Mesodermal cell (in vitro differentiated cells): ENCODE results near the gene EXOG.

Experiments
- H3K27ac ChIP-seq: 2 replicates; pipeline ENCODE4 v1.7.0; 2013; ENCODE audit warnings: mild to moderate bottlenecking, low read depth, low read length, moderate library complexity; ENCODE audit not compliant: severe bottlenecking
- H3K36me3 ChIP-seq: 2 replicates; pipeline ENCODE4 v1.7.1; 2013; ENCODE audit warnings: mild to moderate bottlenecking, low read length, moderate library complexity; ENCODE audit not compliant: control insufficient read depth, insufficient read depth
- H3K4me1 ChIP-seq: one replicate; pipeline ENCODE4 v1.7.1; 2013; ENCODE audit warnings: mild to moderate bottlenecking, low read length; ENCODE audit not compliant: insufficient read depth, control insufficient read depth, poor library complexity, severe bottlenecking
- H3K4me3 ChIP-seq: 2 replicates; pipeline ENCODE4 v1.7.0; 2013; ENCODE audit warnings: low read length, control low read depth, mild to moderate bottlenecking; ENCODE audit not compliant: insufficient read depth, poor library complexity, severe bottlenecking; ENCODE audit errors: extremely low read depth
- H3K9me3 ChIP-seq: 2 replicates; pipeline ENCODE4 v1.7.1; 2013; ENCODE audit warnings: mild to moderate bottlenecking, low read length, moderate library complexity; ENCODE audit not compliant: control insufficient read depth
- WGBS, 2 experiments: methylation state at CpG; one replicate each; pipeline ENCODE4 v1.1.5; 2013; ENCODE audit warnings: missing lambda C conversion rate in 2 of 2; ENCODE audit not compliant: insufficient coverage in 2 of 2; 5-methylcytosine and 5-hydroxymethylcytosine counted together

EXOG gene

DNA sequence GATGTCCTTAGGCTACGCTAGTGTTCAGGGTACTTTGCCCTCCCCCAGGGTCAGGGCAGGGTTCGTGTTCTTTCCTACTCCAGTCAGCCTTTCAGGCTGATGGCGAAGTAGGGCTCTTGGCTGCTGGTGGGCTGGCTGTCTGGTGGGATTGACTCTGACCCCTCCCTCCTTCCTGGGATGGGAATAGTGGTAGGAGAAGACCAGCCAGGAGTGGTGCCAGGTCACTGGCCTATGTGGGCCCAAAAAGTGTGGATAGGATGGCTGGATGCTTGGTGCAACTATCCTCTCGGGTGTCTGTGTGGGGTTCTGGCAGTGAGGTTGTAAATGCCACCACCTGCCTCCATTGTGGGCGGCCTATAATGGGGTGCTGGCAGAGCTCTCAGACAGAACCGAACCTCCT, 20.4 kb upstream of the EXOG start:
- whole genome bisulfite sequencing, 2 experiments: 90 to 100% methylated on average over 3 to 5 of the region's 6 CpGs
- Histone ChIP-seq H3K27ac (no peak overlapping the region), H3K36me3 (peaks cover 24% of the 10 kb centered on the region), H3K9me3 (no peaks in the 10 kb centered on the region), H3K4me3 (no peak overlapping the region), H3K4me1 (no peaks in the 10 kb centered on the region)

DNA sequence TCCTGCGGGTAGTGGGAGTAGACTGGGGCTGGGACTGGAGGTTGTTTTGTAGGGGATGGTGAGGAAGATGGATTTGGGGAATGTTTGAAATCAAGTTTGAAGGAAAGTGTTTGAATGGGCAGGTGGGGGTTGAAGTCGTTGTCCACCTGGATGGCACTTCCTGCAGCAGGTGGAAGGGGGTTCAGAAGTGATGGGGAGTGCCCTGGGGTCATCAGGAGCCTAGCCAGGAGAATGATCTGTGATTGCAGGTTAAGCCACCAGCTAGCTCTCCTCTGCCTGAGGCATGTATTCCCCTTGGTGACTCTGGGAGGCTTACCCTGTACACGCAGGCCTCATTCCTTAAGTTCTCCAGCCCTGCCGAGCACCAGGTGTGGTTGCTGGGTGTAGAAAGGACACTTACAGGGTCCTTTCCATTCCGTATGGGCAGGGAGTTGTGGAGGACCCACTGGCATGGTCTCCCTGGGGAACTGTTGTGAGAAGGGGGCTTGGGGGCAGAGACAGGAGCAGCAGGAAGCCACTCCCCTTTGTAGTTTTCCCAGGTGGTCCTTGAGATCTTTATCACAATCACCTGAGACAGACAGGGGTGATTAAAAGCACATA, 19.9 kb upstream of the EXOG start:
- no peak overlapping the region for H3K27ac ChIP-seq
- H3K4me1 ChIP-seq: no peaks in the 10 kb centered on the region
- H3K9me3 ChIP-seq: no peaks in the 10 kb centered on the region
- WGBS, 2 experiments: 83% methylated on average over 1 to 4 of the region's 5 CpGs
- peaks cover 29% of the 10 kb centered on the region for H3K36me3 ChIP-seq
- H3K4me3 ChIP-seq: no peak overlapping the region

- Histone ChIP-seq H3K4me3 (no peak overlapping the region), H3K36me3 (peaks cover 39% of the 10 kb centered on the region), H3K4me1 (no peaks in the 10 kb centered on the region), H3K27ac (no peak overlapping the region), H3K9me3 (no peaks in the 10 kb centered on the region)
- 98% methylated on average over 13 to 19 of the region's 21 CpGs for WGBS, 2 experiments
These were observed 18.9 kb upstream of the EXOG start for GRCh38 chr3:38477057-38477820.

DNA sequence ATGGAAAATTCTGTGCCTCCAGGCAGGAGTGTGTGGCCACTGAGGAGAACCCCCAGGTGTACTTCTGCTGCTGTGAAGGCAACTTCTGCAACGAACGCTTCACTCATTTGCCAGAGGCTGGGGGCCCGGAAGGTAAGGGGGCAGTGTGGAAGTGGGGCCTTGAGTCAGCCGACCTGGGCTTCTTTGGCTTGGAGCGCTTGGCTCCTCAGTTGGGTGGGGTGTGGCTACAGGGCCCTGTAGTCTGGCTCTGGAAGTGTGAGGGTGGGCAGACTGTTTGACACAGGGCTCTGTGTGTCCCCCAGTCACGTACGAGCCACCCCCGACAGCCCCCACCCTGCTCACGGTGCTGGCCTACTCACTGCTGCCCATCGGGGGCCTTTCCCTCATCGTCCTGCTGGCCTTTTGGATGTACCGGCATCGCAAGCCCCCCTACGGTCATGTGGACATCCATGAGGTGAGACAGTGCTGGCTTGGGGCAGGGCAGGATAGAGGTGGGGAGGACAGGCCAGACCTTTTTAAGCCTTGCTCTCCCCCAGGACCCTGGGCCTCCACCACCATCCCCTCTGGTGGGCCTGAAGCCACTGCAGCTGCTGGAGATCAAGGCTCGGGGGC, 18.2 kb upstream of the EXOG start:
- no peak overlapping the region for H3K27ac ChIP-seq
- WGBS, 2 experiments: 97% methylated on average over 10 to 14 of the region's 15 CpGs
- no peaks in the 10 kb centered on the region for H3K9me3 ChIP-seq
- H3K4me1 ChIP-seq: no peaks in the 10 kb centered on the region
- H3K36me3 ChIP-seq: peaks cover 45% of the 10 kb centered on the region
- no peak overlapping the region for H3K4me3 ChIP-seq

DNA sequence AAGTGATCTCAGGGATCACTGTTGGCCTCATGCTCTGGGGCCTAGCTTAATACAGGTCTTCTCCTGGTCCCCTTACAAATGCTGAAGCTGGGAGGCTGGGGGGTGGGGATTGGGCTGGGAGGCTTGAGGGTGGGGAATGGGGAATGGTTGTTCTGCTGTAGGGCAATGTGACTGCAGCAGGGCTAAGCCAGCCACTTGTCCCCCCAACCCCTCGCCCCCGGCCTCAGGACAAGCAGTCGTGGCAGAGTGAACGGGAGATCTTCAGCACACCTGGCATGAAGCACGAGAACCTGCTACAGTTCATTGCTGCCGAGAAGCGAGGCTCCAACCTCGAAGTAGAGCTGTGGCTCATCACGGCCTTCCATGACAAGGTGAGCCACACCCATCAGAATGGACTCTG, 17.2 kb upstream of the EXOG start:
- no peak overlapping the region for H3K4me3 ChIP-seq
- H3K36me3 ChIP-seq: peaks cover 54% of the 10 kb centered on the region
- H3K27ac ChIP-seq: no peak overlapping the region
- H3K9me3 ChIP-seq: no peaks in the 10 kb centered on the region
- 89 to 97% methylated on average over 6 to 9 of the region's 9 CpGs for WGBS, 2 experiments
- no peaks in the 10 kb centered on the region for H3K4me1 ChIP-seq

GRCh38 chr3:38479431-38480092, 16.6 kb upstream of the EXOG start:
- 90 to 98% methylated on average over 8 to 9 of the region's 10 CpGs for WGBS, 2 experiments
- peaks cover 60% of the 10 kb centered on the region for H3K36me3 ChIP-seq

GRCh38 chr3:38480093-38480445, 16.1 kb upstream of the EXOG start:
- no peaks in the 10 kb centered on the region for H3K4me1 ChIP-seq
- H3K9me3 ChIP-seq: no peaks in the 10 kb centered on the region
- H3K4me3 ChIP-seq: no peak overlapping the region
- H3K36me3 ChIP-seq: peaks cover 64% of the 10 kb centered on the region
- 73% methylated on average over 1 of the region's 3 CpGs; no CpG with 5 or more reads in 1 of the 2 experiments for WGBS, 2 experiments
- H3K27ac ChIP-seq: no peak overlapping the region

More at GRCh38 chr3:38479431-38480092, 16.6 kb upstream of the EXOG start:
- H3K27ac ChIP-seq: no peak overlapping the region
- H3K4me1 ChIP-seq: no peaks in the 10 kb centered on the region
- no peaks in the 10 kb centered on the region for H3K9me3 ChIP-seq
- no peak overlapping the region for H3K4me3 ChIP-seq

DNA sequence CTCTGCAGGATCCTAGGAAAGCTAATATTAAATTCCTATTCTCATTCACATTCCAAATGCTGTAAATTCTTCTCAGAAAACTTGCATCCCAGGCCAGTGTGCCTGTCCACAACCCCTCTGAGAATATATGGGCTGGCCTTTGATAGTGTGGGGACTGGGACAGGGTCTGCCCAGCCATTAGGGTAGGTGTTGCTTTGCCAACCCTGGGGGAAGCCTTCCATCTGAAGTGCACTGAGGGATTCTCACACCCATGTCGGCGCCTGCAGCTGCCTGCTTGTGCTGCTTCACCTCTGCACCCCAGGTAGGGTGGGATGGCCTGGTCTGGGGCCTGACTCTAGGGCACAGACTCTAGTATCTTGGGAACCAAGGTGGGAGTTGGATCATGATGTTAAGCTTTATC, 15.2 kb upstream of the EXOG start:
- Histone ChIP-seq H3K9me3 (no peaks in the 10 kb centered on the region), H3K4me1 (no peaks in the 10 kb centered on the region), H3K27ac (no peak overlapping the region), H3K36me3 (peaks cover 70% of the 10 kb centered on the region), H3K4me3 (no peak overlapping the region)
- 92% methylated on average over 2 of the region's 2 CpGs; no CpG with 5 or more reads in 1 of the 2 experiments for WGBS, 2 experiments

- 88 to 100% methylated on average over 4 to 10 of the region's 10 CpGs for WGBS, 2 experiments
- H3K36me3 ChIP-seq: peaks cover 73% of the 10 kb centered on the region
- no peaks in the 10 kb centered on the region for H3K4me1 ChIP-seq
- no peaks in the 10 kb centered on the region for H3K9me3 ChIP-seq
- H3K27ac ChIP-seq: no peak overlapping the region
- no peak overlapping the region for H3K4me3 ChIP-seq
These were observed 13.2 kb upstream of the EXOG start for GRCh38 chr3:38482951-38483350.

- Histone ChIP-seq H3K4me1 (no peaks in the 10 kb centered on the region), H3K9me3 (no peaks in the 10 kb centered on the region), H3K27ac (no peak overlapping the region), H3K4me3 (no peak overlapping the region), H3K36me3 (peaks cover 44% of the 10 kb centered on the region)
- WGBS, 2 experiments: 80 to 92% methylated on average over 1 to 2 of the region's 3 CpGs
These were observed 8.8 kb upstream of the EXOG start for GRCh38 chr3:38487323-38487722.
